Measurements from ENCODE around the gene ATP8B1.

GRCh38 chr18:57767259-57768050, 35.7 kb downstream of the ATP8B1 start:
- TF ChIP-seq E2F6 (IDR thresholded peaks at IDR 0.05; ENCODE audit: borderline replicate concordance, low read depth) = no peak
- TF ChIP-seq CTCF (IDR thresholded peaks at IDR 0.05) = no peak
- TF ChIP-seq REST (IDR thresholded peaks at IDR 0.05) = no peak
- no peak for TF ChIP-seq POLR2AphosphoS2 (conservative IDR thresholded peaks at IDR 0.05; ENCODE audit: low read length)
- no peak for TF ChIP-seq JUN (IDR thresholded peaks at IDR 0.05)
- no peak for TF ChIP-seq POLR2A (IDR thresholded peaks at IDR 0.05; ENCODE audit: low read length)
- no peak for TF ChIP-seq ZFP36 (IDR thresholded peaks at IDR 0.05; ENCODE audit: borderline replicate concordance, partially characterized antibody)
- TF ChIP-seq RCOR1 (IDR thresholded peaks at IDR 0.05; ENCODE audit: low read depth, low read length) = no peak

Measured in A549 (cell line).